KMS-11 (cell line): ENCODE data around the gene PDCL3.

Experiments used
- H2AFZ ChIP-seq: fragments of 200-600 bp; sonication (generic); 2 replicates; pipeline ENCODE4 v1.6.1; 2016; ENCODE audit warnings: antibody characterized with exemption, mixed run types, low read depth
- H3K27ac ChIP-seq: fragments of 200-600 bp; sonication (generic); 2 replicates; pipeline ENCODE4 v1.6.1; 2016; ENCODE audit warnings: mild to moderate bottlenecking, mixed run types
- H3K27me3 ChIP-seq: fragments of 200-600 bp; sonication (generic); 2 replicates; pipeline ENCODE4 v1.6.1; 2017; ENCODE audit warnings: mild to moderate bottlenecking, low read depth, mixed run types, moderate library complexity; ENCODE audit not compliant: insufficient read depth
- H3K36me3 ChIP-seq: fragments of 200-600 bp; sonication (generic); 2 replicates; pipeline ENCODE4 v1.6.1; 2017; ENCODE audit warnings: mild to moderate bottlenecking, mixed run types; ENCODE audit not compliant: insufficient read depth
- H3K4me1 ChIP-seq: fragments of 200-600 bp; sonication (generic); 2 replicates; pipeline ENCODE4 v1.6.1; 2016; ENCODE audit warnings: mild to moderate bottlenecking, low read depth, mixed run types; ENCODE audit not compliant: poor library complexity, severe bottlenecking
- H3K4me2 ChIP-seq: fragments of 200-600 bp; sonication (generic); 2 replicates; pipeline ENCODE4 v1.7.0; 2016; ENCODE audit warnings: mild to moderate bottlenecking, mixed run types
- H3K4me3 ChIP-seq: fragments of 200-600 bp; sonication (generic); IDR thresholded peaks from 2 replicates; pipeline ENCODE4 v1.6.1; 2017; ENCODE audit warnings: low read depth, low read length, mixed read lengths; ENCODE audit not compliant: insufficient read depth
- H3K79me2 ChIP-seq: fragments of 200-600 bp; sonication (generic); 2 replicates; pipeline ENCODE4 v1.6.1; 2016; ENCODE audit warnings: low read depth, mixed run types; ENCODE audit not compliant: insufficient read depth
- H3K9ac ChIP-seq: fragments of 200-600 bp; sonication (generic); 2 replicates; pipeline ENCODE4 v1.6.1; 2016; ENCODE audit warnings: mild to moderate bottlenecking, mixed run types
- H4K20me1 ChIP-seq: fragments of 200-600 bp; sonication (generic); 2 replicates; pipeline ENCODE4 v1.6.1; 2016; ENCODE audit warnings: mild to moderate bottlenecking, mixed run types; ENCODE audit not compliant: insufficient read depth
- CTCF ChIP-seq: fragments of 200-600 bp; sonication (generic); conservative IDR thresholded peaks from 2 replicates; pipeline ENCODE4 v1.6.1; 2017; ENCODE audit warnings: low read depth, mild to moderate bottlenecking, antibody characterized with exemption, low read length, moderate library complexity, mixed read lengths

Gene PDCL3

GRCh38 chr2:100544911-100545596 is 17.7 kb upstream of the PDCL3 start:
- no peak overlapping the region for H3K4me3 ChIP-seq
- H3K4me1 ChIP-seq, result no peaks in the 10 kb centered on the region
- TF ChIP-seq CTCF, result no peak
- no peak overlapping the region for H3K27ac ChIP-seq
- H3K27me3 ChIP-seq, result no peaks in the 10 kb centered on the region
- H3K4me2 ChIP-seq, result no peak overlapping the region
- no peaks in the 10 kb centered on the region for H3K79me2 ChIP-seq
- H4K20me1 ChIP-seq, result no peaks in the 10 kb centered on the region
- no peaks in the 10 kb centered on the region for H3K36me3 ChIP-seq
- H2AFZ ChIP-seq, result no peak overlapping the region
- no peak overlapping the region for H3K9ac ChIP-seq

GRCh38 chr2:100546469-100546868 is 16.3 kb upstream of the PDCL3 start:
- Histone ChIP-seq H3K27me3 (no peaks in the 10 kb centered on the region), H3K27ac (no peak overlapping the region), H3K4me3 (no peak overlapping the region), H4K20me1 (no peaks in the 10 kb centered on the region), H3K9ac (no peak overlapping the region), H2AFZ (no peak overlapping the region), H3K79me2 (no peaks in the 10 kb centered on the region), H3K36me3 (no peaks in the 10 kb centered on the region), H3K4me1 (no peaks in the 10 kb centered on the region), H3K4me2 (no peak overlapping the region)
- TF ChIP-seq CTCF, result no peak

- H3K36me3 ChIP-seq, result no peaks in the 10 kb centered on the region
- no peak overlapping the region for H2AFZ ChIP-seq
- H4K20me1 ChIP-seq, result no peaks in the 10 kb centered on the region
- H3K4me3 ChIP-seq, result no peak overlapping the region
- H3K79me2 ChIP-seq, result no peaks in the 10 kb centered on the region
- no peak overlapping the region for H3K9ac ChIP-seq
- H3K4me2 ChIP-seq, result no peak overlapping the region
- no peaks in the 10 kb centered on the region for H3K27me3 ChIP-seq
- H3K27ac ChIP-seq, result no peak overlapping the region
- TF ChIP-seq CTCF, result no peak
- H3K4me1 ChIP-seq, result no peaks in the 10 kb centered on the region
Observed at GRCh38 chr2:100548771-100549170, 14.0 kb upstream of the PDCL3 start.

GRCh38 chr2:100551303-100551702 is 11.5 kb upstream of the PDCL3 start:
- Histone ChIP-seq H3K4me1 (no peaks in the 10 kb centered on the region), H3K4me2 (no peak overlapping the region), H3K9ac (no peak overlapping the region), H3K27me3 (no peaks in the 10 kb centered on the region), H2AFZ (no peak overlapping the region), H3K4me3 (no peak overlapping the region), H3K27ac (no peak overlapping the region), H3K36me3 (no peaks in the 10 kb centered on the region), H3K79me2 (no peaks in the 10 kb centered on the region), H4K20me1 (no peaks in the 10 kb centered on the region)
- TF ChIP-seq CTCF, result no peak
